ENCODE results near the gene SIPA1.
"Not testable (repeated sequence)": the region's sequence is repeated elsewhere in the genome, so short reads cannot be mapped to it uniquely, and the experiment has no call there.

SIPA1 gene

GRCh38 chr11:65672180-65672860, 34.4 kb downstream of the SIPA1 start:
- no peak for DNase-seq (ENCODE audit: low spot score in 2 of 2)
- H3K4me1 Mint-ChIP-seq, result no peaks in the 10 kb centered on the region
- H3K27me3 Mint-ChIP-seq, result no peaks in the 10 kb centered on the region
- no peaks in the 10 kb centered on the region for H3K9me3 Mint-ChIP-seq
- ATAC-seq (replicated peaks; ENCODE audit: extremely low read depth, poor library complexity, severe bottlenecking), result no peak
- H3K27ac Mint-ChIP-seq (ENCODE audit: low read depth), result no peak overlapping the region
- H3K4me3 Mint-ChIP-seq, result no peak overlapping the region
- no peaks in the 10 kb centered on the region for H3K36me3 Mint-ChIP-seq (ENCODE audit: insufficient read depth)

- Mint-ChIP-seq H3K4me1 (no peaks in the 10 kb centered on the region), H3K27me3 (no peaks in the 10 kb centered on the region), H3K27ac (ENCODE audit: low read depth) (no peak overlapping the region), H3K36me3 (ENCODE audit: insufficient read depth) (no peaks in the 10 kb centered on the region), H3K9me3 (no peaks in the 10 kb centered on the region), H3K4me3 (no peak overlapping the region)
- no peak for DNase-seq (ENCODE audit: low spot score in 2 of 2)
- ATAC-seq (replicated peaks; ENCODE audit: extremely low read depth, poor library complexity, severe bottlenecking), result no peak
Observed at GRCh38 chr11:65672982-65673381, 35.1 kb downstream of the SIPA1 start.

- no peak for DNase-seq (ENCODE audit: low spot score in 2 of 2)
- no peak for ATAC-seq (replicated peaks; ENCODE audit: extremely low read depth, poor library complexity, severe bottlenecking)
- Mint-ChIP-seq H3K27me3 (peaks cover 10% of the 10 kb centered on the region), H3K9me3 (no peaks in the 10 kb centered on the region), H3K4me3 (no peak overlapping the region), H3K36me3 (ENCODE audit: insufficient read depth) (no peaks in the 10 kb centered on the region), H3K27ac (ENCODE audit: low read depth) (no peak overlapping the region), H3K4me1 (no peaks in the 10 kb centered on the region)
Observed at GRCh38 chr11:65680192-65680743, 42.4 kb downstream of the SIPA1 start.

DNA sequence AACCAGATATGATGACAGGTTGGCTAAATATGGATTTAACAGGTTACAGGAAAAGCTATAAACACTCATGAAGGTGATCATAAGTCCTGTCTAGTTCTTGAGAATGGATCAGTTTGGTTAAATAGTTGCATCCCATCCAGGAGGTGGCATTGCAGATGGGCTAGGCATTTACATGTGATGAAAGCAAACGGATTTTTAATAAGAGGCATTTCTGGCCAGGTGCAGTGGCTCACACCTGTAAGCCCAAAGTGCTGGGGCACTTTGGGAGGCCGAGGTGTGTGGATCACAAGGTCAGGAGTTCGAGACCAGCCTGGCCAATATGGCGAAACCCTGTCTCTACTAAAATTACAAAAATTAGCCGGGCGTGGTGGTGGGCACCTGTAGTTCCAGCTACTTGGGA, 45.6 kb downstream of the SIPA1 start:
- peaks cover 10% of the 10 kb centered on the region for H3K27me3 Mint-ChIP-seq
- H3K36me3 Mint-ChIP-seq (ENCODE audit: insufficient read depth); H3K4me1 Mint-ChIP-seq; DNase-seq (ENCODE audit: low spot score in 2 of 2); H3K4me3 Mint-ChIP-seq; ATAC-seq (replicated peaks; ENCODE audit: extremely low read depth, poor library complexity, severe bottlenecking); H3K27ac Mint-ChIP-seq (ENCODE audit: low read depth); H3K9me3 Mint-ChIP-seq: not testable (repeated sequence)

- no peak for ATAC-seq (replicated peaks; ENCODE audit: extremely low read depth, poor library complexity, severe bottlenecking)
- no peaks in the 10 kb centered on the region for H3K9me3 Mint-ChIP-seq
- peaks cover 10% of the 10 kb centered on the region for H3K27me3 Mint-ChIP-seq
- H3K4me3 Mint-ChIP-seq, result no peak overlapping the region
- H3K27ac Mint-ChIP-seq (ENCODE audit: low read depth), result no peak overlapping the region
- DNase-seq (ENCODE audit: low spot score in 2 of 2), result no peak
- H3K36me3 Mint-ChIP-seq (ENCODE audit: insufficient read depth), result no peaks in the 10 kb centered on the region
- H3K4me1 Mint-ChIP-seq, result no peaks in the 10 kb centered on the region
Observed at GRCh38 chr11:65685981-65686380, 48.1 kb downstream of the SIPA1 start.

DNA sequence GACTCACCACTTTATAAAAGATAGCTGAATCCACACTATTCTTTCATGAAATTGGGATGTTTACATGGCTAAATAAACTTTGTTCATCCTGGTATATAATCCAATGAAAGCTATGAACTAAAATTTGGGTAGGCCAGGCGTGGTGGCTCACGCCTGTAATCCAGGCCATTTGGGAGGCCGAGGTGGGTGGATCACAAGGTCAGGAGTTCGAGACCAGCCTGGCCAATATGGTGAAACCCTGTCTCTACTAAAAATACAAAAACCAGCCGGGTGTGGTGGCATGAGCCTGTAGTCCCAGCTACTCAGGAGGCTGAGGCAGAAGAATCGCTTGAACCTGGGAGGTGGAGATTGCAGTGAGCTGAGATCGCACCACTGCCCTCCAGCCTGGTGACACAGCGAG, 53.9 kb downstream of the SIPA1 start:
- not testable (repeated sequence) for H3K4me1 Mint-ChIP-seq; H3K4me3 Mint-ChIP-seq; H3K36me3 Mint-ChIP-seq (ENCODE audit: insufficient read depth); H3K27me3 Mint-ChIP-seq; H3K27ac Mint-ChIP-seq (ENCODE audit: low read depth); H3K9me3 Mint-ChIP-seq; ATAC-seq (replicated peaks; ENCODE audit: extremely low read depth, poor library complexity, severe bottlenecking); DNase-seq (ENCODE audit: low spot score in 2 of 2)

- H3K27me3 Mint-ChIP-seq, result no peaks in the 10 kb centered on the region
- DNase-seq (ENCODE audit: low spot score in 2 of 2) (no peak), ATAC-seq (replicated peaks; ENCODE audit: extremely low read depth, poor library complexity, severe bottlenecking) (no peak)
- no peaks in the 10 kb centered on the region for H3K9me3 Mint-ChIP-seq
- no peak overlapping the region for H3K27ac Mint-ChIP-seq (ENCODE audit: low read depth)
- H3K4me3 Mint-ChIP-seq, result no peak overlapping the region
- no peaks in the 10 kb centered on the region for H3K36me3 Mint-ChIP-seq (ENCODE audit: insufficient read depth)
- H3K4me1 Mint-ChIP-seq, result no peaks in the 10 kb centered on the region
Observed at GRCh38 chr11:65692367-65692766, 54.5 kb downstream of the SIPA1 start.

DNA sequence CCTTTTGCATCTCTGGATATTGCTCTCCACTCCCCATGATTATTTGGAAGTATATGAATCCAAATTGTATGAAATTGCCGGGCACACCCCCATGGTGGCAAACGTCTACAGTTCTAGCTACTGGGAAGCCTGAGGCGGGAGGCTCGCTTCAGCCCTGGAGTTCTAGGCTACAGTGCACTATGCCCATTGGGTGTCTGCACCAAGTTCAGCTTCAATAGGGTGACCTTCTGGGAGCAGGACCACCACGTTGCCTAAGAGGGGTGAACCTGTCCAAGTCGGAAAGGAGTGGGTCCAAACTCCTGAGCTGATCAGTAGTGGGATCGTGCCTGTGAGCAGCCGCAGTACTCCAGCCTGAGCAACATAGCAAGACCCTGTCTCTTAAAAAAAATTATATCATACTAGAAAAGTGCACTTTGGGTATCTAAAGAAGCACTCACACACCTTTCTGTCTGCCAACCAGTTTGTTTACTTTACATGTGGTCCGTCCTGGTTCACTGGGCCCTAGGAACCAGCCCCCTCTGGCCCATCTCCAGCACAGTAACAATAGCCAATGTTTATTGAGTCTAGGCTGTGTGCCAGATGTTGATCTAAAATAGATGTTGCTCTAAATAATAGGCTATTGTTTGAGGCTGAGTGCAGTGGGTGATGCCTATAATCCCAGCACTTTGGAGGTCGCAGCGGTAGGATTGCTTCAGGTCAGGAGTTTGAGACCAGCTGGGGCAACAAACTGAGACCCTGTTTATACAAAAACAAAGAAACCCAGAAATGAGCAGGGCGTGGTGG, 57.7 kb downstream of the SIPA1 start:
- Mint-ChIP-seq H3K4me3 (no peak overlapping the region), H3K27ac (ENCODE audit: low read depth) (no peak overlapping the region), H3K36me3 (ENCODE audit: insufficient read depth) (no peaks in the 10 kb centered on the region), H3K27me3 (no peaks in the 10 kb centered on the region), H3K9me3 (no peaks in the 10 kb centered on the region), H3K4me1 (no peaks in the 10 kb centered on the region)
- DNase-seq (ENCODE audit: low spot score in 2 of 2) (no peak), ATAC-seq (replicated peaks; ENCODE audit: extremely low read depth, poor library complexity, severe bottlenecking) (no peak)

- no peaks in the 10 kb centered on the region for H3K36me3 Mint-ChIP-seq (ENCODE audit: insufficient read depth)
- H3K27me3 Mint-ChIP-seq, result no peaks in the 10 kb centered on the region
- DNase-seq (ENCODE audit: low spot score in 2 of 2), result no peak
- no peak for ATAC-seq (replicated peaks; ENCODE audit: extremely low read depth, poor library complexity, severe bottlenecking)
- H3K27ac Mint-ChIP-seq (ENCODE audit: low read depth), result no peak overlapping the region
- no peaks in the 10 kb centered on the region for H3K9me3 Mint-ChIP-seq
- no peaks in the 10 kb centered on the region for H3K4me1 Mint-ChIP-seq
- no peak overlapping the region for H3K4me3 Mint-ChIP-seq
Observed at GRCh38 chr11:65696802-65697552, 59.1 kb downstream of the SIPA1 start.

GRCh38 chr11:65698205-65698604, 60.3 kb downstream of the SIPA1 start:
- no peaks in the 10 kb centered on the region for H3K4me1 Mint-ChIP-seq
- ATAC-seq (replicated peaks; ENCODE audit: extremely low read depth, poor library complexity, severe bottlenecking) (no peak), DNase-seq (ENCODE audit: low spot score in 2 of 2) (no peak)
- no peaks in the 10 kb centered on the region for H3K9me3 Mint-ChIP-seq
- no peak overlapping the region for H3K4me3 Mint-ChIP-seq
- no peaks in the 10 kb centered on the region for H3K36me3 Mint-ChIP-seq (ENCODE audit: insufficient read depth)
- no peaks in the 10 kb centered on the region for H3K27me3 Mint-ChIP-seq
- no peak overlapping the region for H3K27ac Mint-ChIP-seq (ENCODE audit: low read depth)

- no peak overlapping the region for H3K27ac Mint-ChIP-seq (ENCODE audit: low read depth)
- no peak for DNase-seq (ENCODE audit: low spot score in 2 of 2)
- ATAC-seq (replicated peaks; ENCODE audit: extremely low read depth, poor library complexity, severe bottlenecking), result no peak
- no peaks in the 10 kb centered on the region for H3K27me3 Mint-ChIP-seq
- no peaks in the 10 kb centered on the region for H3K36me3 Mint-ChIP-seq (ENCODE audit: insufficient read depth)
- H3K4me1 Mint-ChIP-seq, result no peaks in the 10 kb centered on the region
- no peaks in the 10 kb centered on the region for H3K9me3 Mint-ChIP-seq
- no peak overlapping the region for H3K4me3 Mint-ChIP-seq
Observed at GRCh38 chr11:65699306-65699705, 61.4 kb downstream of the SIPA1 start.

GRCh38 chr11:65700399-65700798, 62.5 kb downstream of the SIPA1 start:
- Mint-ChIP-seq H3K4me3 (no peak overlapping the region), H3K27ac (ENCODE audit: low read depth) (no peak overlapping the region), H3K9me3 (no peaks in the 10 kb centered on the region), H3K27me3 (no peaks in the 10 kb centered on the region), H3K36me3 (ENCODE audit: insufficient read depth) (no peaks in the 10 kb centered on the region), H3K4me1 (no peaks in the 10 kb centered on the region)
- ATAC-seq (replicated peaks; ENCODE audit: extremely low read depth, poor library complexity, severe bottlenecking) (no peak), DNase-seq (ENCODE audit: low spot score in 2 of 2) (no peak)
